ENCODE measurements around the gene ASTN2. TPM values are rescaled to one million over a fixed set of nuclear protein-coding genes. Genes with fewer than 3 reads are reported as not detected.

The ASTN2 gene
- total and polyA plus RNA-seq, 9 of the 15 experiments (the other 6 are each of a cell fraction or from before 2014, with no cell fraction given), result 0.56 to 3.5 (median 1.9) TPM

- ChIA-PET POLR2A (no interaction called here), CTCF (ENCODE audit: low intra/inter-chr PET ratio) (no interaction called here)
- H2AFZ ChIP-seq (ENCODE audit: low read depth, low read length), result no peak overlapping the region
- H3K36me3 ChIP-seq (ENCODE audit: control insufficient read depth, insufficient read depth, low read length), result no peaks in the 10 kb centered on the region
- no peak for TF ChIP-seq KLF1 (tag; IDR thresholded peaks at IDR 0.05)
- TF ChIP-seq THAP7 (CRISPR knock-in tag; IDR thresholded peaks at IDR 0.05), result no peak
- no peak for TF ChIP-seq E2F4 (CRISPR knock-in tag; IDR thresholded peaks at IDR 0.05; ENCODE audit: low read depth)
- TF ChIP-seq POLR3G (IDR thresholded peaks at IDR 0.05; ENCODE audit: extremely low read depth, insufficient read length, insufficient replicate concordance), result no peak
- TF ChIP-seq ZNF75A (CRISPR knock-in tag; IDR thresholded peaks at IDR 0.05), result no peak
- TF ChIP-seq TFAM (CRISPR knock-in tag; conservative IDR thresholded peaks at IDR 0.05), result no peak
- TF ChIP-seq CLOCK (CRISPR knock-in tag; IDR thresholded peaks at IDR 0.05; ENCODE audit: borderline replicate concordance), result no peak
- TF ChIP-seq CBX3 (IDR thresholded peaks at IDR 0.05; ENCODE audit: borderline replicate concordance in 1 of 2, low read length in 2 of 2), result no peak
- in situ Hi-C loops (cut with MboI), result no loop called here
- no peaks in the 10 kb centered on the region for H3K79me2 ChIP-seq (ENCODE audit: control insufficient read depth, insufficient read depth, low read length)
- no peaks in the 10 kb centered on the region for H3K27me3 ChIP-seq (ENCODE audit: control insufficient read depth in 2 of 2, insufficient read depth in 2 of 2, low read length in 2 of 2)
- no peaks in the 10 kb centered on the region for H3K4me1 ChIP-seq (replicated peaks in 1 of 2; ENCODE audit: control insufficient read depth in 2 of 2, insufficient read depth in 2 of 2, low read length in 2 of 2)
- H4K20me1 ChIP-seq (replicated peaks; ENCODE audit: control insufficient read depth, insufficient read depth, low read length), result no peaks in the 10 kb centered on the region
- H3K4me3 ChIP-seq, result no peak overlapping the region
- no peaks in the 10 kb centered on the region for H3K9me3 ChIP-seq (replicated peaks; ENCODE audit: control insufficient read depth, insufficient read depth, low read depth, low read length)
- ATAC-seq, result no peak
- H3K9me1 ChIP-seq (ENCODE audit: control insufficient read depth, insufficient read depth, low read length), result no peaks in the 10 kb centered on the region
- no peak overlapping the region for H3K4me2 ChIP-seq (ENCODE audit: insufficient read depth, low read length)
- intact Hi-C loops (cut with micrococcal nuclease), result no loop called here
- no peak overlapping the region for H3K9ac ChIP-seq (ENCODE audit: insufficient read depth in 1 of 2, low read depth in 2 of 2, low read length in 2 of 2)
- H3K27ac ChIP-seq (ENCODE audit: extremely low read depth, low read depth, low read length), result no peak overlapping the region
- BruUV-seq (replicated peaks), result no TSS peak
- WGBS (ENCODE audit: insufficient coverage, low coverage, missing lambda C conversion rate), result 0% methylated on average over 2 of the region's 2 CpGs
- no peak for DNase-seq (ENCODE audit: extremely low read depth in 1 of 4, low spot score in 3 of 4)
- no peak for FAIRE-seq
These were observed 21.9 kb downstream of the ASTN2 start for GRCh38 chr9:117392992-117393391.

Data from K562 (cell line).